HG03159 (cell line): ENCODE data around the gene EHD2.
"Not testable (repeated sequence)": the region's sequence is repeated elsewhere in the genome, so short reads cannot be mapped to it uniquely, and the experiment has no call there.

Experiments
- ATAC-seq: cut with Tn5 transposase; IDR thresholded peaks from one replicate; pipeline ENCODE4 v1.9.1; 2021; ENCODE audit warnings: mild to moderate bottlenecking, moderate library complexity; ENCODE audit not compliant: unreplicated experiment

EHD2 gene

GRCh38 chr19:47745010-47745901 is 32.0 kb downstream of the EHD2 start, which contains the start of gene NOP53:
Gene NOP53 (plus strand): TSS chr19:47745546. CDS start chr19:47745560, 14 bp downstream.
- ATAC-seq, result peak; percentile 72

GRCh38 chr19:47746129-47746528 is 32.9 kb downstream of the EHD2 start:
- ATAC-seq, result not testable (repeated sequence)

GRCh38 chr19:47749326-47749725 is 36.1 kb downstream of the EHD2 start:
- ATAC-seq, result no peak

- no peak for ATAC-seq
Observed at GRCh38 chr19:47750752-47751151, 37.5 kb downstream of the EHD2 start.

- no peak for ATAC-seq
Observed at GRCh38 chr19:47752440-47753211, 39.4 kb downstream of the EHD2 start.

GRCh38 chr19:47754206-47755064 is 41.2 kb downstream of the EHD2 start:
- no peak for ATAC-seq

GRCh38 chr19:47755065-47755761 is 42.0 kb downstream of the EHD2 start:
- ATAC-seq, result no peak

- no peak for ATAC-seq
Observed at GRCh38 chr19:47755762-47756626, 42.8 kb downstream of the EHD2 start.

GRCh38 chr19:47756627-47756929 is 43.4 kb downstream of the EHD2 start:
- no peak for ATAC-seq

GRCh38 chr19:47756953-47757608 is 43.9 kb downstream of the EHD2 start:
- no peak for ATAC-seq

- ATAC-seq, result no peak
Observed at GRCh38 chr19:47757617-47758442, 44.6 kb downstream of the EHD2 start.

- ATAC-seq, result no peak
Observed at GRCh38 chr19:47758443-47758804, 45.2 kb downstream of the EHD2 start.

- no peak for ATAC-seq
Observed at GRCh38 chr19:47760632-47760999, 47.4 kb downstream of the EHD2 start.

GRCh38 chr19:47761566-47761965 is 48.3 kb downstream of the EHD2 start:
- no peak for ATAC-seq

- ATAC-seq, result no peak
Observed at GRCh38 chr19:47762151-47762550, 48.9 kb downstream of the EHD2 start.

GRCh38 chr19:47762615-47763308 is 49.5 kb downstream of the EHD2 start:
- ATAC-seq, result no peak

- not testable (repeated sequence) for ATAC-seq
Observed at GRCh38 chr19:47764705-47765104, 51.5 kb downstream of the EHD2 start.
